HepG2 (cell line): ENCODE measurements around the gene MPV17L. TPM values are rescaled to one million over a fixed set of nuclear protein-coding genes. Genes with fewer than 3 reads are reported as not detected.

Source experiments
- AGO2 ChIP-seq: fragments of 200-400 bp; formaldehyde crosslinking; optimal IDR thresholded peaks from 2 replicates; pipeline ENCODE3; 2017; ENCODE audit warnings: mild to moderate bottlenecking, low read depth, low read length, moderate library complexity
- ATF6 ChIP-seq: sonication (generic); formaldehyde crosslinking; conservative IDR thresholded peaks from 2 replicates; pipeline ENCODE4 v1.4.0; 2020; ENCODE audit warnings: missing genetic modification reagents
- CHD2 ChIP-seq: IDR thresholded peaks from 2 replicates; pipeline ENCODE4 v1.6.1; 2011; ENCODE audit warnings: low read depth, low read length, improper control_type of control experiment
- HDAC1 ChIP-seq: sonication (generic); formaldehyde crosslinking; IDR thresholded peaks from 2 replicates; pipeline ENCODE4 v1.5.1; 2020; ENCODE audit warnings: mild to moderate bottlenecking, missing genetic modification reagents
- HNRNPL ChIP-seq: fragments of 200-400 bp; formaldehyde crosslinking; IDR thresholded peaks from 2 replicates; pipeline ENCODE4 v1.6.1; 2017; ENCODE audit warnings: mild to moderate bottlenecking, low read depth, low read length
- LCORL ChIP-seq, 2 experiments: fragments of 450-650 bp in 1 of 2; sonication (generic) in 1 of 2; formaldehyde crosslinking in 1 of 2; IDR thresholded peaks; 2 replicates each; pipeline versions ENCODE4 v1.5.0 to v1.6.1; 2017 to 2020; ENCODE audit warnings: antibody characterized with exemption in 1 of 2, missing genetic modification reagents in 1 of 2
- PITX1 ChIP-seq: sonication (generic); formaldehyde crosslinking; IDR thresholded peaks from 2 replicates; pipeline ENCODE4 v1.5.1; 2020; ENCODE audit warnings: mild to moderate bottlenecking, missing genetic modification reagents
- TCF12 ChIP-seq, 2 experiments: fragments of 450-650 bp in 1 of 2; sonication (generic) in 1 of 2; formaldehyde crosslinking in 1 of 2; IDR thresholded peaks; 2 replicates each; pipeline versions ENCODE4 v1.6.1 to v1.8.0; 2017 to 2022; ENCODE audit warnings: antibody characterized with exemption in 1 of 2, mild to moderate bottlenecking in 1 of 2, missing genetic modification reagents in 1 of 2, moderate library complexity in 1 of 2
- THAP9 ChIP-seq: sonication (generic); formaldehyde crosslinking; IDR thresholded peaks from 2 replicates; pipeline ENCODE4; 2020; ENCODE audit warnings: missing genetic modification reagents, mild to moderate bottlenecking, borderline replicate concordance
- ZFP36 ChIP-seq: fragments of 150-350 bp; IDR thresholded peaks from 2 replicates; pipeline ENCODE4 v1.6.1; 2018; ENCODE audit warnings: borderline replicate concordance, low read length, low read depth; ENCODE audit not compliant: partially characterized antibody
- ZFP62 ChIP-seq: sonication (generic); formaldehyde crosslinking; IDR thresholded peaks from 2 replicates; pipeline ENCODE4 v1.4.0; 2020; ENCODE audit warnings: missing genetic modification reagents
- ZNF512 ChIP-seq: sonication (generic); formaldehyde crosslinking; IDR thresholded peaks from 2 replicates; pipeline ENCODE4 v1.4.0; 2020; ENCODE audit warnings: mild to moderate bottlenecking, missing genetic modification reagents
- ZNF670 ChIP-seq: sonication (generic); formaldehyde crosslinking; IDR thresholded peaks from 2 replicates; pipeline ENCODE4 v1.8.0; 2022; ENCODE audit warnings: mild to moderate bottlenecking, missing genetic modification reagents, borderline replicate concordance
- ZNF770 ChIP-seq: sonication (generic); formaldehyde crosslinking; IDR thresholded peaks from 2 replicates; pipeline ENCODE4 v1.5.0; 2020; ENCODE audit warnings: mild to moderate bottlenecking, missing genetic modification reagents
- ZSCAN21 ChIP-seq: sonication (generic); formaldehyde crosslinking; IDR thresholded peaks from 2 replicates; pipeline ENCODE4 v1.8.0; 2022; ENCODE audit warnings: mild to moderate bottlenecking, missing genetic modification reagents, moderate library complexity, borderline replicate concordance
- polyA plus RNA-seq, 8 experiments: library from polyadenylated mRNA; depleted of rRNA in 3 of 8; stranded (reverse) in 7 of 8; unstranded in 1 of 8; fragments of >200 nt; fragmentation: Illumina TruSeq in 4 of 8; extraction: Trizol in 4 of 8; gene quantifications; 2 replicates each; pipeline versions ENCODE4 v1.2.1 to v1.2.3, GENCODE V29; 2011 to 2016; ENCODE audit warnings: low read depth in 4 of 8, missing spikeins in 1 of 8, mixed read lengths in 1 of 8; ENCODE audit not compliant: insufficient read depth in 1 of 8
- total RNA-seq, 5 experiments: library from RNA; depleted of rRNA; stranded (reverse); fragments of >200 nt; fragmentation: Illumina TruSeq; extraction: Trizol; gene quantifications; 2 replicates each; pipeline ENCODE4 v1.2.3, GENCODE V29; 2016; ENCODE audit warnings: low read depth in 1 of 5
- TF ChIP-seq, protein P1 (sequence below): sonication (generic); formaldehyde crosslinking; IDR thresholded peaks from 2 replicates; pipeline ENCODE4 v1.4.0; 2020; ENCODE audit warnings: low read depth, mild to moderate bottlenecking, missing genetic modification reagents
- TF ChIP-seq, protein P2 (sequence below): sonication (generic); formaldehyde crosslinking; IDR thresholded peaks from 2 replicates; pipeline ENCODE4 v1.5.0; 2020; ENCODE audit warnings: missing genetic modification reagents

MPV17L gene
- total and polyA plus RNA-seq, 2 of the 13 experiments (the other 11 are each of a cell fraction or from before 2014, with no cell fraction given): 34.7 to 63.8 TPM

DNA sequence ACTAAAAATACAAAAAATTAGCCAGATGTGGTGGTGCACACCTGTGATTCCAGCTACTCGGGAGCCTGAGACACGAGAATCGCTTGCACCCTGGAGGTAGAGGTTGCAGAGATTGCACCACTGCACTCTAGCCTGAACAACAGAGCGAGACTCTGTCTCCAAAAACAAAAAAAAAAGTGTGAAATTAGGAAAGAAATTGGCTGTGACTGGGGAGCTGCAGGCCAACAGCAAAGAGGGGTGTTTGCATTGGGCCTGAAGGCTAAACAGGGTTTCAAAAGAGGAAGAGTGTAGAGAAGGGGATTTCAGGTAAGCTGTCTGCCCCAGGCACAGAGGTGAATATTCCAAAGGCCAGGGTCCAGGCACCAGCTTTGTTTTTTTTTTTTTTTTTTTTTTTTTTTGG, 48.2 kb downstream of the MPV17L start (continued):
- TF ChIP-seq ZNF770 (CRISPR knock-in tag): no peak
- TF ChIP-seq HNRNPL: no peak
- no peak for TF ChIP-seq TCF12 (IDR thresholded peaks at IDR 0.05)
- TF ChIP-seq TCF12 (CRISPR knock-in tag; IDR thresholded peaks at IDR 0.05): no peak
- TF ChIP-seq, protein P1, sequence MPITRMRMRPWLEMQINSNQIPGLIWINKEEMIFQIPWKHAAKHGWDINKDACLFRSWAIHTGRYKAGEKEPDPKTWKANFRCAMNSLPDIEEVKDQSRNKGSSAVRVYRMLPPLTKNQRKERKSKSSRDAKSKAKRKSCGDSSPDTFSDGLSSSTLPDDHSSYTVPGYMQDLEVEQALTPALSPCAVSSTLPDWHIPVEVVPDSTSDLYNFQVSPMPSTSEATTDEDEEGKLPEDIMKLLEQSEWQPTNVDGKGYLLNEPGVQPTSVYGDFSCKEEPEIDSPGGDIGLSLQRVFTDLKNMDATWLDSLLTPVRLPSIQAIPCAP (CRISPR knock-in tag): no peak
- TF ChIP-seq ZFP36: no peak
- no peak for TF ChIP-seq AGO2
- TF ChIP-seq ZFP62 (CRISPR knock-in tag): no peak
- TF ChIP-seq ATF6: no peak
- TF ChIP-seq ZNF512: no peak
- no peak for TF ChIP-seq THAP9
- TF ChIP-seq, protein P2, sequence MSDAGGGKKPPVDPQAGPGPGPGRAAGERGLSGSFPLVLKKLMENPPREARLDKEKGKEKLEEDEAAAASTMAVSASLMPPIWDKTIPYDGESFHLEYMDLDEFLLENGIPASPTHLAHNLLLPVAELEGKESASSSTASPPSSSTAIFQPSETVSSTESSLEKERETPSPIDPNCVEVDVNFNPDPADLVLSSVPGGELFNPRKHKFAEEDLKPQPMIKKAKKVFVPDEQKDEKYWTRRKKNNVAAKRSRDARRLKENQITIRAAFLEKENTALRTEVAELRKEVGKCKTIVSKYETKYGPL (CRISPR knock-in tag): no peak
- TF ChIP-seq LCORL (IDR thresholded peaks at IDR 0.05): peak; percentile 70; the same call in 1 of the 2 replicates
- TF ChIP-seq LCORL (CRISPR knock-in tag; IDR thresholded peaks at IDR 0.05): peak; percentile 93
- TF ChIP-seq ZNF670 (CRISPR knock-in tag): peak; percentile 69; the same call in 1 of the 2 replicates
- TF ChIP-seq ZSCAN21: no peak
- TF ChIP-seq HDAC1 (CRISPR knock-in tag): peak; percentile 30; the same call in 1 of the 2 replicates
- TF ChIP-seq PITX1 (CRISPR knock-in tag): peak; percentile 59; the same call in 1 of the 2 replicates
- TF ChIP-seq CHD2: no peak
